GM20431 (cell line): ENCODE measurements around the gene SNX24.
"Not testable (repeated sequence)": the region's sequence is repeated elsewhere in the genome, so short reads cannot be mapped to it uniquely, and the experiment has no call there.

Source experiments
- in situ Hi-C: fragments of 300-500 bp; cut with MseI, MboI; formaldehyde crosslinking; loops from one replicate; pipeline ENCODE4 v1.15.0; 2020; ENCODE audit warnings: low sequenced_read_pairs; ENCODE audit not compliant: unreplicated experiment

Gene SNX24

DNA sequence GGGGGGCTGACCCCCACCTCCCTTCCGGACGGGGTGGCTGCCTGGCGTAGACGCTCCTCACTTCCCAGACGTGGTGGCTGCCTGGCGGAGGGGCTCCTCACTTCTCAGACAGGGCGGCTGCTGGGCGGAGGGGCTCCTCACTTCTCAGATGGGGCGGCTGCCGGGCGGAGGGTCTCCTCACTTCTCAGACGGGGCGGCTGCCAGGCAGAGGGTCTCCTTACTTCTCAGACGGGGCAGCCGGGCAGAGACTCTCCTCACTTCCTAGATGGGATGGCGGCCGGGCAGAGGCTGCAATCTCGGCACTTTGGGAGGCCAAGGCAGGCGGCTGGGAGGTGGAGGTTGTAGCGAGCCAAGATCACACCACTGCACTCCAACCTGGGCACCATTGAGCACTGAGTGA, 68.0 kb downstream of the SNX24 start:
- in situ Hi-C loops = not testable (repeated sequence)

DNA sequence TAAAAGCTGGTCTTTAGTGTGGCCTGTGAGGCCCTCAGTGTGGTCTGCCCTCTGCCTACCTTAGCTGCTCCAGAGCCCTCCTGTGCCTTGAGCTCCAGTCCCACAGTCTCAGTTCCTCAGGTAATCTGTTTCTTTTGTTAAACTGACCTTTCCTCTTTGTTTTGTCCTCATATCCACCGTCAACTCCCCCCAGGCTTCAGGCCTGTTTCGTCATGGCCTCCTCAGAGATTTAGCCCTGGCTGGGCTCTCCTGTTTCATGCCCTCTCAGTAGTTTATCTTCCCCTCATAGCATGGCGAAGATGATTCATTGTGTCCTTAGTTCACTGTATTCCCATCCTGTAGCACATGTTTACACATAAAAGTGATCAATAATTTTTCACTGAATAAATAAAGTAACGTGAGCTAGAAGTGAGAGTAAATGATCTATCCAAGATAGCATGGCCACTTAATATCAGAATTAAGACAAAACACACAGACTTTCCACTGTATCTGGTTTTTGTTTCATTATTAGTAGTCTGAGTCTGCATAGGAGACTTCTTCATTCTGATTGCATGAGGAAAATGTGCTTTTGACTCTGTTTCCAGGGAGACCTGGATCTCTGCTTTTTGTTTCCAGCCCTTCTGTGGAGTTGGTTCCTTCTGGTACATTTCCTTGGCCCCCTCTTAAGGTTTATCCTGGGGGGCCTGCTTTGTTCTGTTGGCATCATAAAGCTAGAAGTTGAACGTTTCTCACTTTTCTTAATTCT, 70.5 kb downstream of the SNX24 start:
- in situ Hi-C loops = no loop called here

DNA sequence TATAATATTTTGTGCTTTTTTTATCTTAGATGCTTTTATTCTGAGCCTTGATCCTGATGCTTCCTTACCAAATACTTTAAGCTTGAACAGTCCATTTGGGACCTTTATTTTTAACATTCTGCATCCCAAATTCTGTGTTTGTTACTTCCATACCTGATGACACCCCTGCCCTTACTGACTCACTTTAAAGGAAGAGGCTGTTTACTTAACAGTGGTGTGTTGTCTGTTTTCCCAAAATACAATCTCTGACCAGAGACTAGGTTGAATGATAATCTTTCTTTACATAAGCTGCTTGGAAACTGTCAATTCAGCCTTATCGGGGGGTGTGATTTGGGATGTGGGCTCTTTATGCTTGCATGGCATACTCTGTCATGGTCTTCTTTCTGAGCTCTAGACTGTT, 71.1 kb downstream of the SNX24 start:
- in situ Hi-C loops = no loop called here

DNA sequence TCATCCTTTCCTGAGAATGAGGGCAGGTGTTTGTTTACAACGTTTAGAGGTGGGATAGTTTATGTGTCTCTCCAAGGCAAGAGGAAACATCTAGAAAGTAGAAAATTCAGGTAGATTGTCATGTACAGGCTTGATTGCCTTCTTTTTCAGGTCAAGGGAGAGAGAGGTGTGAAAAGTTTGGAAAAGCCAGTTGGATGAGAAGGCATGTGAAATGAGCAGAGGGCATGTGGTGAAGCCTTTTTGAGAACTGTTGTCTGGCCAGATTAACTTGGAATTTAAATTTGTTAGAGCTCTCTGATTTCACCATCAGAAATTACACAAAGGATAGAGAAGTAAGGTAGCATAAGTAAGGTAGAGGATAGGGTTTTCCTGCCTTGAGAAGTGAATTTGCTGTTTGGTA, 74.6 kb downstream of the SNX24 start:
- in situ Hi-C loops = no loop called here

DNA sequence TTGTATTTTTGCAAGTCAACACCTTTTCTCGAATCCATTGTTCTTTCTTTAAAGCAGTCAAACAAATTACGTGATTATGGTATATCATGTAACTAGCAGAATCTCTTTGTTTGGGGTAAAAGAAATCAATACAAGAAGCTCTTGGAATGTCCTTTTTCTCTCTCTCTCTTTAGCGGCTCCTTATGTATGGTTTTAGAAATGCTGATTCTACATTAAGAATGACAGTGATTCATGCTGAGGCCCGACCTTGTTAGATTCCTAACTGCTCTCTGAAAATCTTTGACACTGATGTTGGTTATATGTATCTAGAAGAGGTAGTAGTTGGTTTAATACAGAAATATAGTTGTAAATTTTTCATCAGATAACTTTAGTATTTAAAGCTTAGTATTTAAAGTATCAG, 76.4 kb downstream of the SNX24 start:
- in situ Hi-C loops = no loop called here

DNA sequence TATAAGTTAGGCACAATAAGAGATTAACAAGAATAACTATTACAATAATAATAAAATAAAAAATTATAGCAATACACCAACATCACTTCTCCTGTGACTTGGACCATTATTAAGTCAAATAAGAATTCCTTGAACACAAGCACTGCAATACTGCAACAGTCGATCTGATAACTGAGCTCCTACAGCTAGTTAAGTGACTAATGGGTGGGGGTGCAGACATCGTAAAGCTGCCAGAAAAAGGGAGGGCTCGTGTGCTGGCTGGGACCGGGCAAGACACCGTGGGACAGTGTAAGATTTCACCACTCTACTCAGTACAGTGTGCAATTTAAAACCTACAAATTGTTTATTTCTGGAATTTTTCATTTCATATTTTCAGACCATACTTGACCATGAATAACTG, 78.8 kb downstream of the SNX24 start:
- in situ Hi-C loops = no loop called here

DNA sequence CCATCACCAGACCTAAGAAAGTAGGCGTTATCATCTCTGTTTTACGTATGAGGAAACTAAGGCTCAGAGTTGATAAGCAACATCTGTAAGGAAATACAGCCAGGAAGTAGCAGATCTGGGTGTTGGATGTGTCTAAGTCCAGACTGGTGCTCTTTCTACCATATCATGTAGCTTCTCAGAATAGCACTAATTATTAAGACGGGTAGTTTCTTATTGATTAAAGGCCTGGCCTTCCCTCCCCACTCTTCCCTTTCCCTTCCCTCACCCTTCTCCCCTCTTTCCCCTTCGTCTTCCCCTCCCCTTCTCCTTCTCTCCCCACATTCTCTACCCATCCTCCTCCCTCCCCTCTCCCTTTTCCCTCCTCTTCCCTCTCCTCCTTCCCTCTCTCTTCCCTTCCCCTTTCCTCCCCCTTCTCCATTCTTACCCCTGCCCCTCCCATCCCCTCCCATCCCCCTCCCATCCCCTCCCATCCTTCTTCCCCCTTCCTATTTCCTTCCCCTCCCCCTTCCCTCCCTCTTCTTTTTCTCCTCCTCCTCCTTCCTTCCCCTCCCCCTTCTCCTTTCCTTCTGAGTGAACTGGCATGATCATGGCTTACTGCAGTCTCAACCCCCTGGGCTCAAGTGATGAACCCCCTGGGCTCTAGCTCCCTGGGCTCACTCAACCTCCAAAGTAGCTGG, 79.4 kb downstream of the SNX24 start:
- in situ Hi-C loops = no loop called here

DNA sequence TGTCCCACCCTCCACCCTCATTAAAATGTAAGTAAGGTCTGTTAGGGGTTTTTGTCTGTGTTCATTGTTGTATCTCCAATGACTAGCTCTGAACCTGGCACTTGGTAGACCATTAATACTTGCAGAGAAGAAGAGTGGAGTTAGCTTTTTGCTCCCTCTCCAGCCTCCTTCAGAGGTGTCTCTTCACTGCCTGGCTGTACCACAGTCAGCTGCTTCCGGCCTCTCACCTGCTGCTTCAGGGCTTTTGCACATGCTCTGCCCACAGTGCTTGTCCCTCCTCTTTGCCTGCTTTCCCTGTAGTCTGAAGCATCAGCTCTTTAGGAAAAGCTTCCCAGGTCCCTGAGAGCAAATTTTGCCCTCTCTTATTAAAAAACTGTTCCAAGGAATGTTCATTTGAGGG, 83.6 kb downstream of the SNX24 start:
- in situ Hi-C loops = no loop called here

DNA sequence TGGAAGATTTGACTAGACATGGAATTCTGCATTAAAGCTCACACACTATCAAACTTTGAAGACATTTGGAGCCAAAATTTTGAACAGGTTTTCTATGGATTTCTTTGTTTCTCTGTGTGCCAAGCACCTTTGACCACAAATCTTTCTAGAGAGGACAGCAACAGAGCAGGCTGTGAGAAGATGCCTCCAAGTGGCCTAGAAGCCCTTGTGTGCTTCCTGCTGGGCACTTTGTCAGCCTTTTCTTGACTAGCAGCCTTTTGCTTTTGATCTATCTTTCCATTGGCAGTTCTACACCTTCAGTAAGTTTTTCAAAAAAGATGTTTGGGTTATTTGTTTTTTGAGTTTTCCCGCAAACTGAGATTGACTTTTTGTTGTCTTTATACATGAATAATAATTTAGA, 84.6 kb downstream of the SNX24 start:
- in situ Hi-C loops = no loop called here

DNA sequence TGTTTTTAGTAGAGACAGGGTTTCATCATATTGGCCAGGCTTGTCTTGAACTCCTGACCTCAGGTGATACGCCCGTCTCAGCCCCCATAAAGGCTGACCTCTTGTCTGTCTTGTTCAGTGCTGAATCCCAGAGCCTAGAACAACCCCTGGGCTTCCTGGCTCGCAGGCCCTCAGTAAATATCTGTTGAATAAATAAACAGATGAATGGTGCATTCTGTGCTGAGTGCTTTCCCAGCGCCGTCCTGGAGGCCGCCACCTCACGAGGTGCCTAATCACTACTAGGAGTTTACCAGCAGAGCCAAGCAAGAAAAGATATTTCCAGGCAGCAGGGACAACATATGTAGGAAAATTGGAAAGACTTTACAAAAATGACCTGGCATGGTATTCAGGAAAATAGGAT, 88.5 kb downstream of the SNX24 start:
- in situ Hi-C loops = no loop called here

DNA sequence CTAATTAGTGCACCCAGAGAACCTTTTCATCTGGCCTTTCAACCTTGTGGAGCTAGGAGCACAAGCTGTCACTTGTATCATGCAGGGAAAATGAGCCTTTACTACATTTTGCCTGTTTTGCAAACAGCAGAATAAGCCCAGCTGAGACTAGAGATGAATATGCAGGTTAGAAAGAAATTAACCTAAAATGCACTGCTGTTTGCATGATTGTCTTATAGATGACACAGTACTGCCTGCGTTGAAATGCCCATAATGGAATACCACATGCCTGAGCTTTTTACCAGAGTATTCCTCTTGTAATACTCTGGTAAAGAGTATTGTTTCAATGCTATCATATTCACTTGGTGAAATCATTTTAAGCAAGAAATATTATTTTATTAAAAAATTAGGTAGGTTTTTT, 90.7 kb downstream of the SNX24 start:
- in situ Hi-C loops = no loop called here

DNA sequence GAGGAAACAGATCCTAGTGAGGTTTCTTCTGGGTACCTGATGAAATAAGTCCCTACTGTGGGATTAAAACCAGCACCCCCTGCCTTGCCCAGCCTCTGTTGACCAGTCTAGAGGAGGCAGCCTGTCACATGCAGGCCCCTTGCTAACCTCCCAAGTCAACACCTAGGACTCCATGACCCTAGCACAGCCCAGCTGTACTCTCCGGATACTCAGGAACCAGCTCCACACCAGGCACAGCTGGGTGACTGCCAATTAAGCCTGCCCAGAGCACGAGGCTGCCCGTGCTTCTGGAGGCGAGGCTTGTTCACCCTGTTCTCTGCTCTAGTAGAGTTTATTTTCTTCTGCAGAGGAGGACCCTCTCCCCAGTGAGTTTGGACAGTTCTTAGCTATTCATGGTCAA, 92.5 kb downstream of the SNX24 start:
- in situ Hi-C loops = no loop called here

DNA sequence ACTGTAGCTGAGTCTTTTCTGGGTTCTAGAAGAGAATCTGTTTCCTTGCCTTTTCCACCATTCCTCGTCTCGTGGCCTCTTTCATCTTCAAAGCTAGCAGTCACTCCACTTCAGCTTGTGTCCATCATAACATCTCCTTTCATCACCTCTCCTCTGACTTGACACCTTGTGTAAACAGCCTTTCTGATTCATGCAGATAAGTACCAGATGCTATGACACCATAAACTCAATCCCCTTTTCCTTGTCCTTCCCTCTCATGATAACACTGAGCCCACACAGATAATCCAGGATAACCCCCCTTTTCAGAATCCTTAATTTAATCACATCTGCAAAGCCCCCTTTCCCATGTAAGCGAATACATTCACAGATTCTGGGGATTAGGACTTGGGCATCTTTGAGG, 95.5 kb downstream of the SNX24 start:
- in situ Hi-C loops = no loop called here

DNA sequence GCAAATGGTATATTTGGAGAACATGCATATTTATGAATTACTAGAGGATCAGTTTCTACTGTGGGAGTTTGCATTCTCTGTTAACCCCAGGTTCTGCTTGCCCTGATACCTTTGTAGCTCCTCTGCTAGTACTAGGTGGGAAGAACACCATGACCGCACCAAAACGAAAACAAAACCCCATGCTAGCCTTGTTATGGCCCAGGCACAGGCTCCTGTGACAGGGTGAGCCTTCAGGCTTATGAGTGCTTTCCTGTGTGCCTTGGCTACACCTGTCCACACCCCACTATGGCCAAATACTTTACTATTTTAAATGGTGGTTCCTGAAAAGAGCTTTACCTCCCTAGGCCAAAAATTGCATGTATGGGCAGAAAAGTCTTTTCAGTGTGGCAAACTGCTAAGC, 96.3 kb downstream of the SNX24 start:
- in situ Hi-C loops = no loop called here

DNA sequence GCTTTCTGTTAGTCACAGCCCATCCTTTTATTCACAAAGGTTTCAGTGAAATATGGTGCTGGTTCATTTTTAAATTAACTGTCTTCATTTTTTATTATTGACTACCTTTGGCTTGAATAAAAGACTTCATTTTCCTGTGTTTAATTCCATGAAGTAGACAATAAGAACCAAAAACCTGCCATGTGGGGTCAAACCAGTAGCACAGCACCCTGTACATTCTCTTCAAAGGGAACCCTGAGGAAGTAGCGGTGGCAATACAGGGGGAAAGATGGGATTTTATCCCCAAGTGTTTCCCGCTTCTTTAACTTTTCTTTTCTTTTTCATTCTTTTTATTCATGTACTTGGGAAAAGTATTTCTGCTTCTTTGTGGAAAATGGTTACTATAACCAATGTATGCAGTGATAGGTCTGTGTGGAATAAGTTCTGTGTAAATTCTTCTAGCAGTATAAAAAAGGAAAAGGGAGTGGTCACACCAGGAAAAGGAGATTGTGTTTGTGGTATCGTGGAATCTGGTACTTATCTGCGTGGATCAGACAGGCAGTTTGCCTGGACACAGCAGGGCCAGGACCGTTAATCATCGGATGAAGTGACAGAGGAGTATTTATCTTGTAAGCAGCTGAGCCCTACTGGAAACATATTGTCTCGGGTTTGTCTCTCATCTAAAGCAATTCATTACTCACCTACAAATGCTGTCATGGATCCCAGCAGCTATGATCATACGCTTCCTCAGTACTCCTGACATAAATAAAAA, 96.9 kb downstream of the SNX24 start:
- in situ Hi-C loops = no loop called here

DNA sequence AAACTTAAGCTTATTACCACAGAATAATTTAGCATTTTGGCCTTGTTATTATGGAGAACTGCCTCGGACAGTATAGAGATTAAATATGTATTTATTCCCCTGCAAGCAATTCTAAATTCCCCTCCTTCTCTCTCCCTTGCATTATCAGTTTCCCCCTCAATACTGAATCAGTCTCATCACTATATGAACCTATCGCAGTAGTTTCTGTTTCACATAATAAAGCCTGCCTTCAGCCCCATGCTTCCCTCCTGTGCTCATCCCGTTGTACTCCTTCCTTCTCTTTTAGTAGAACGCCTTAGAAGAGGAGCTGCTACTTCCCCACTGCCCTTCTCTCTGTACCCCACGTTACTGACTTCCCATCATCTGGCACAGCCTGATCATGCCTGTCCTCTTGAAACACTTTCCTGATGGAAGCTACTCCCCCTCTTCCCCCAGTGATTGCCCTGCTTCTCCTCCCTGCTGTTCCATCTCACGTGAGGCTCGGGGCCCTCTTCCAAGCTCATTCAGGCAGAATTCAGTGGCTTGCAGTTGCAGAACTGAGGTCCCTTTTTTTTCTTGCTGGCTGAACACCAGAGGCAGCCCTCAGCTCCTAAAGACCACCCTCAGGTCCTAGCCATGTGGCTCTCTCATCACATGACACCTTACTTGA, 97.8 kb downstream of the SNX24 start:
- in situ Hi-C loops = no loop called here

DNA sequence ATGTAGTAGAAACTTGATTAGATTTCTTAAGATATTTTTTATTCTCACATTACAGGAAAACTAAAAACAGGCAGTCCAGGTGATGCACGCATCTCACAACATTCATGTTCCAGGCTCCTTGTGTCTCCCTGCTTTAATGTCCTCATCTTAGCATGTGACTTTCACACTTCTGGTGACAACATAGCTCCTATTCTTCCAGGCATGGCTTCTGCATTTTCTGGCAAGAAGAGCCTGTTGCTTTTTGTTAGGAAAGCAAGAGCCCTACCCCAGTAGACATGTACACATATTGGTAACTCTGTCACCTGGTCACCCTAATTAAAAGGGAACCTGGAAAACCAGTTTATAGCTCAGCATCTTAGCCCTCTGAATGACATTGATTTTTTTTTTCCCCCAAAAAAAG, 98.6 kb downstream of the SNX24 start:
- in situ Hi-C loops = no loop called here

DNA sequence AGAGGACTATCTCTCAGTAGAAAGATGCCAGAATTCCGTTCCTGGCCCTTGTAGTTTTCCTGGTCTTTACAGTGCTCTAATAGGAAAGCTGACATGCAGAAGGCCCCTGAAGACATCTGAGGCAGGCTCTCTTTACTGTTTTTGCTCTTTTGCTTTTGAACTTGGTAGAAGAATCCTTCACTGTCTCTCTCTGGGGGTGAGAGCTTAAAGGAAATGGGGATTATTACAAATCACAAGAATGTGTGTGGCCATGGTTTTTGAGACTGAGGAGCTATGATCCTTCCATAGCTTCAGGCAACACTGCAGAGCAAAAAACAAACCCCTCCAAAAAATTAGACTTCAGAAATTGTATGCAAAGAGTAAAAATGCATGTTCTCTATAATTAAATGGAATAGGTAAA, 102.0 kb downstream of the SNX24 start:
- in situ Hi-C loops = no loop called here

DNA sequence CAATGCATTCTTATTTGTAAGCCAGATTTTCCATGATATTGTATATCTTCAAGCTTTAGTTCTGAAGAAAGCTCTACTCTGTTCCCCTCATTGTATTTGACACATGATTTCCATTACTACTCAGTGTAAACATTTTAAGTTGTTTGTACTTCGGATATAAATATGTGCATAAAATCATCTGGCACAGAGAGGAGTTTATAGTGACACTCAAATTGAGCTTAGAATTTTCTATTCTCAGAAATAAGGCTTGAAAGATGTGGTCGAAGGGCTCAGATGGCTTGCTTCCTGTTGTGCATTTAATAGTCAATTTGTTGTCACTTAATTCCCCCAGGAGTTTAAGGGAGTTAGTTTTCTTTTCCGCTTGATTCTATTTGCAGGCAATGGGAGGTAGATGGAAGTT, 102.4 kb downstream of the SNX24 start:
- in situ Hi-C loops = no loop called here

DNA sequence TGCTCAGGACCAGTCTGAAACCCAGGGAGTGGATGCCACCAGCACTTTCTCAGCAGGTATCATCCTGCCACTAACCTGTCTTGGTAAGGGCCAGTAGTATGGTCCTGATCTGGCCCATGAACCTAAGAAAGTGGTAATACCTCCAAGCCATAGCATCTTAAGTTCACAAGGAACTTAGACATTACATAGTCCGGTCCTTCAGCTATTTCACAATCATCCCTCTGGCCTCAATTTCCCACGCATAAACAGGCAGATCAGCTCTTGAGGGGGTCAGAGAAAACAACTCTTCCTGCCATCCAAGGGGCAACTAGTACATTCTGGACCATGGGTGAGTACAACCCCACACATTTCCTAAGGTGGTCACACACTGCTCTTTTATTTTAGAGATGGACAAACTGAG, 102.9 kb downstream of the SNX24 start:
- in situ Hi-C loops = no loop called here

DNA sequence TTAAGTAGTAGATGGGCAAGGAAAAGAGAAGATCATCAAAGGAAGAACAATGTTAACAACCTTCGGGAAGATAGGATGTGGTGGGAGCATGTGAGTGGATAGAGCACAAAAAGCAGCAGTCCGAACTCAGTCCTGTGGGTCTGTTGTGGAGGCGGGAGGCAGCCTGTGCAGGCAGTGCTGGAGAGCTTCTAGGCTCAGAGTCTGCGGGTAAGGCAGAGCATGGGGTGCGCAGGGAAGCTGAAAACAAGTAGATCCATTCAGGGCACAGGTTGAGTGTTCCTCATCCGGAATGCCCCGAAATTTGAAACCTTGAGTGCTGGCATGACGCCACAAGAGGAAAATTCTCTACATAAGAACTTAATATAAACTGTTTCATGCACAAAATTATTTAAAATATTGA, 106.2 kb downstream of the SNX24 start:
- in situ Hi-C loops = no loop called here
